Measurements from ENCODE around the gene OPHN1. TPM values are rescaled to one million over a fixed set of nuclear protein-coding genes. Genes with fewer than 3 reads are reported as not detected.

OPHN1 gene
- total RNA-seq, 2 experiments from 2014 or later: not detected

- ATAC-seq (ENCODE audit: poor library complexity) (no peak), DNase-seq (peak in 5 of 14 experiments; percentile 1 to 41 (median 35))
- Histone ChIP-seq H3K27me3 (ENCODE audit: control insufficient read depth in 1 of 2, insufficient read depth in 2 of 2, low read length in 2 of 2) (no peaks in the 10 kb centered on the region), H3K4me1 (ENCODE audit: insufficient read depth, low read length) (no peaks in the 10 kb centered on the region), H3K9me3 (ENCODE audit: control insufficient read depth in 1 of 2, insufficient read depth in 1 of 2, low read length in 2 of 2) (no peaks in the 10 kb centered on the region), H3K27ac (ENCODE audit: low read depth in 1 of 2, low read length in 2 of 2) (no peak overlapping the region), H3K4me3 (ENCODE audit: low read length) (no peak overlapping the region), H3K36me3 (ENCODE audit: insufficient read depth, low read length) (no peaks in the 10 kb centered on the region)
- intact Hi-C loops (cut with DNase I, micrococcal nuclease): loop anchor here (5.0 to 10.0 kb wide), 4 partner anchors 268 to 1090 kb away; no protein-coding TSS in a partner anchor
- Mint-ChIP-seq H3K4me1 (ENCODE audit: low read depth) (no peaks in the 10 kb centered on the region), H3K27me3 (no peaks in the 10 kb centered on the region), H3K9me3 (no peaks in the 10 kb centered on the region), H3K36me3 (ENCODE audit: low read depth) (no peaks in the 10 kb centered on the region), H3K27ac (no peak overlapping the region), H3K4me3 (no peak overlapping the region)
- ChIA-PET POLR2A (no interaction called here), CTCF (interaction anchor here (1.4 kb wide), 1 partner anchor 39 kb away, joined by 3 read pairs; no protein-coding TSS in a partner anchor)
- peak; percentile 37 for TF ChIP-seq CTCF (IDR thresholded peaks at IDR 0.05)
Measured at GRCh38 chrX:68196939-68197791, 236.1 kb downstream of the OPHN1 start.

- no peak for TF ChIP-seq CTCF (IDR thresholded peaks at IDR 0.05)
- ATAC-seq (ENCODE audit: poor library complexity) (no peak), DNase-seq (no peak)
- Mint-ChIP-seq H3K36me3 (ENCODE audit: low read depth) (no peaks in the 10 kb centered on the region), H3K4me1 (ENCODE audit: low read depth) (no peaks in the 10 kb centered on the region), H3K9me3 (no peaks in the 10 kb centered on the region), H3K27ac (no peak overlapping the region), H3K27me3 (no peaks in the 10 kb centered on the region), H3K4me3 (no peak overlapping the region)
- intact Hi-C loops (cut with DNase I, micrococcal nuclease): loop anchor here (5.0 to 10.0 kb wide), 4 partner anchors 269 to 1092 kb away; no protein-coding TSS in a partner anchor
- no peaks in the 10 kb centered on the region for H3K9me3 ChIP-seq (ENCODE audit: control insufficient read depth in 1 of 2, insufficient read depth in 1 of 2, low read length in 2 of 2)
- ChIA-PET CTCF (no interaction called here), POLR2A (no interaction called here)
- H3K27ac ChIP-seq (ENCODE audit: low read depth in 1 of 2, low read length in 2 of 2): no peak overlapping the region
- H3K4me3 ChIP-seq (ENCODE audit: low read length): no peak overlapping the region
- no peaks in the 10 kb centered on the region for H3K36me3 ChIP-seq (ENCODE audit: insufficient read depth, low read length)
- H3K27me3 ChIP-seq (ENCODE audit: control insufficient read depth in 1 of 2, insufficient read depth in 2 of 2, low read length in 2 of 2): no peaks in the 10 kb centered on the region
- no peaks in the 10 kb centered on the region for H3K4me1 ChIP-seq (ENCODE audit: insufficient read depth, low read length)
Measured at GRCh38 chrX:68195561-68195960, 237.7 kb downstream of the OPHN1 start.

- Mint-ChIP-seq H3K27me3 (no peaks in the 10 kb centered on the region), H3K36me3 (ENCODE audit: low read depth) (no peaks in the 10 kb centered on the region), H3K9me3 (no peaks in the 10 kb centered on the region), H3K4me3 (no peak overlapping the region), H3K4me1 (ENCODE audit: low read depth) (no peaks in the 10 kb centered on the region), H3K27ac (no peak overlapping the region)
- ChIA-PET CTCF (no interaction called here), POLR2A (no interaction called here)
- Histone ChIP-seq H3K27ac (ENCODE audit: low read depth in 1 of 2, low read length in 2 of 2) (no peak overlapping the region), H3K9me3 (ENCODE audit: control insufficient read depth in 1 of 2, insufficient read depth in 1 of 2, low read length in 2 of 2) (no peaks in the 10 kb centered on the region), H3K27me3 (ENCODE audit: control insufficient read depth in 1 of 2, insufficient read depth in 2 of 2, low read length in 2 of 2) (no peaks in the 10 kb centered on the region), H3K4me3 (ENCODE audit: low read length) (no peak overlapping the region), H3K36me3 (ENCODE audit: insufficient read depth, low read length) (no peaks in the 10 kb centered on the region), H3K4me1 (ENCODE audit: insufficient read depth, low read length) (no peaks in the 10 kb centered on the region)
- no peak for TF ChIP-seq CTCF (IDR thresholded peaks at IDR 0.05)
- DNase-seq (no peak), ATAC-seq (ENCODE audit: poor library complexity) (no peak)
- intact Hi-C loops (cut with DNase I, micrococcal nuclease): loop anchor here (10.0 kb wide), 3 partner anchors 271 to 1091 kb away; no protein-coding TSS in a partner anchor
Measured at GRCh38 chrX:68193786-68194185, 239.5 kb downstream of the OPHN1 start.
